PC-3 (cell line): ENCODE data around the gene FCRL5. TPM values are rescaled to one million over a fixed set of nuclear protein-coding genes. Genes with fewer than 3 reads are reported as not detected.

Experiments
- ATAC-seq: fragments of 200-7000 bp; cut with Tn5 transposase; 2 replicates; pipeline ENCODE4 v1.9.1; 2020; ENCODE audit warnings: mild to moderate bottlenecking, moderate library complexity
- BruUV-seq: library from RNA; stranded (reverse); fragments of 400-500 nt; replicated peaks from 2 replicates; lab custom pipeline; 2021; lab: Mats Ljungman, UMichigan
- CTCF ChIA-PET: fragments of 300-600 bp; sonication (Branson Sonifier 250); formaldehyde crosslinking; loops from one replicate; lab custom pipeline; 2022; ENCODE audit warnings: antibody characterized with exemption; lab: Charles Lee
- POLR2A ChIA-PET: fragments of 300-600 bp; sonication (Branson Sonifier 250); formaldehyde crosslinking; loops from one replicate; lab custom pipeline; 2022; ENCODE audit warnings: antibody characterized with exemption; ENCODE audit not compliant: unreplicated experiment; lab: Charles Lee
- DNase-seq: peaks from one replicate; pipeline ENCODE4 v3.0.0-alpha.2; 2015
- H2AFZ ChIP-seq: fragments of 300-600 bp; sonication (generic); 2 replicates; pipeline ENCODE4 v1.6.0; 2016; ENCODE audit warnings: antibody characterized with exemption, low read length
- H3F3A ChIP-seq: fragments of 300-600 bp; sonication (generic); one replicate; pipeline ENCODE4 v1.6.0; 2017; ENCODE audit warnings: antibody characterized with exemption, low read length, control low read depth, mild to moderate bottlenecking; ENCODE audit not compliant: unreplicated experiment
- H3K27ac ChIP-seq: fragments of 300-600 bp; sonication (generic); 2 replicates; pipeline ENCODE4 v1.5.1; 2016; ENCODE audit warnings: mild to moderate bottlenecking, low read length
- H3K27me3 ChIP-seq: fragments of 300-600 bp; sonication (generic); 2 replicates; pipeline ENCODE4 v1.6.1; 2016; ENCODE audit warnings: low read length, mixed read lengths
- H3K36me3 ChIP-seq: fragments of 300-600 bp; sonication (generic); 2 replicates; pipeline ENCODE4 v1.6.1; 2016; ENCODE audit warnings: low read depth, mixed run types, low read length, mixed read lengths
- H3K4me1 ChIP-seq: fragments of 300-600 bp; sonication (generic); 2 replicates; pipeline ENCODE4 v1.5.1; 2016; ENCODE audit warnings: low read length; ENCODE audit not compliant: insufficient read depth
- H3K4me2 ChIP-seq: fragments of 300-600 bp; sonication (generic); 2 replicates; pipeline ENCODE4 v1.6.0; 2016; ENCODE audit warnings: low read length
- H3K4me3 ChIP-seq: fragments of 300-600 bp; sonication (generic); 2 replicates; pipeline ENCODE4 v1.5.1; 2016; ENCODE audit warnings: mild to moderate bottlenecking, low read length, mixed read lengths
- H3K79me2 ChIP-seq: fragments of 300-600 bp; sonication (generic); 2 replicates; pipeline ENCODE4 v1.6.1; 2017; ENCODE audit warnings: low read length, mixed read lengths
- H3K9ac ChIP-seq: fragments of 300-600 bp; sonication (generic); 2 replicates; pipeline ENCODE4 v1.6.0; 2016; ENCODE audit warnings: mild to moderate bottlenecking, low read length
- H3K9me2 ChIP-seq: fragments of 300-600 bp; sonication (generic); replicated peaks from 2 replicates; pipeline ENCODE4 v1.6.1; 2016; ENCODE audit warnings: mixed run types, low read length, mixed read lengths
- H3K9me3 ChIP-seq: fragments of 300-600 bp; sonication (generic); 2 replicates; pipeline ENCODE4 v1.6.1; 2016; ENCODE audit warnings: low read length, mixed read lengths
- H4K20me1 ChIP-seq: fragments of 300-600 bp; sonication (generic); 2 replicates; pipeline ENCODE4 v1.6.1; 2016; ENCODE audit warnings: low read length, mixed read lengths
- CTCF ChIP-seq: fragments of 300-600 bp; sonication (generic); conservative IDR thresholded peaks from 2 replicates; pipeline ENCODE4 v1.5.1; 2017; ENCODE audit warnings: antibody characterized with exemption, low read depth, mild to moderate bottlenecking, low read length
- EZH2 ChIP-seq: fragments of 300-600 bp; sonication (generic); IDR thresholded peaks from one replicate; pipeline ENCODE4 v1.6.1; 2017; ENCODE audit warnings: antibody characterized with exemption, mild to moderate bottlenecking, low read length; ENCODE audit not compliant: unreplicated experiment
- EZH2phosphoT487 ChIP-seq: fragments of 300-600 bp; sonication (generic); IDR thresholded peaks from 2 replicates; pipeline ENCODE4 v1.6.1; 2018; ENCODE audit warnings: mild to moderate bottlenecking, antibody characterized with exemption, low read length, borderline replicate concordance
- intact Hi-C: fragments of 100-400 bp; cut with micrococcal nuclease; formaldehyde crosslinking; loops from 2 replicates; pipeline ENCODE4 v1.9.0; 2023
- total RNA-seq: library from RNA; depleted of rRNA; stranded (reverse); fragments of >200 nt; gene quantifications from 2 replicates; pipeline ENCODE4 v1.2.3, GENCODE V29; 2014

The FCRL5 gene
- total RNA-seq, 1 experiment from 2014 or later = not detected

DNA sequence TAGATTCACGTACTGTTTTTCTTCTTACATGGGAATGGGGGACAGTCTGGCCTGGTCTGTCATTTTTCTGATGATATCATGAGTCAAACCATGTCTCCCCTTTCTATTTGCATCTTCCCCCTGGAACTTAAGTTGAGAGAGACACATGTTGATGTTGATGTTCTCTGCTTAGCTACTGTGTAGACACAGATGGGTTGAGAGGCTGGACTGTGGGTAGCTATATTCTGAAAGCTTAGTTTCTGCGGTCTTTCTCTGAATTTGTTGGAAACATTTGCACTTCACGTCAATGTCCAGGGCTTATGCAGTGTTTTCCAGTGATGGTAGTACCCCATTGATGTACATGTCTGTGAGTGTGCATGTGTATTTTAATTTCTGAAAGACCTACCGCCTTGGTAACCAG is 58.2 kb downstream of the FCRL5 start:
- intact Hi-C loops = no loop called here
- H3K4me2 ChIP-seq = no peak overlapping the region
- no peaks in the 10 kb centered on the region for H4K20me1 ChIP-seq
- DNase-seq = no peak
- no peaks in the 10 kb centered on the region for H3F3A ChIP-seq
- no peaks in the 10 kb centered on the region for H3K79me2 ChIP-seq
- H3K4me3 ChIP-seq = no peak overlapping the region
- H3K9me3 ChIP-seq = no peaks in the 10 kb centered on the region
- no peaks in the 10 kb centered on the region for H3K36me3 ChIP-seq
- ChIA-PET CTCF (no interaction called here), POLR2A (no interaction called here)
- TF ChIP-seq EZH2 (no peak), EZH2phosphoT487 (no peak), CTCF (no peak)
- no TSS peak for BruUV-seq
- no peak overlapping the region for H2AFZ ChIP-seq
- no peak overlapping the region for H3K9ac ChIP-seq
- no peaks in the 10 kb centered on the region for H3K9me2 ChIP-seq
- H3K27ac ChIP-seq = no peak overlapping the region
- no peaks in the 10 kb centered on the region for H3K4me1 ChIP-seq
- H3K27me3 ChIP-seq = peaks cover 10% of the 10 kb centered on the region; the same call in 1 of the 2 replicates
- ATAC-seq = no peak

- Histone ChIP-seq H3K4me2 (no peak overlapping the region), H3K9me3 (no peaks in the 10 kb centered on the region), H3K9me2 (no peaks in the 10 kb centered on the region), H3K79me2 (no peaks in the 10 kb centered on the region), H4K20me1 (no peaks in the 10 kb centered on the region), H3K4me1 (no peaks in the 10 kb centered on the region), H3K9ac (no peak overlapping the region), H3K4me3 (no peak overlapping the region), H3K27me3 (peaks cover 18% of the 10 kb centered on the region; the same call in 1 of the 2 replicates), H3F3A (no peaks in the 10 kb centered on the region), H3K27ac (no peak overlapping the region), H3K36me3 (no peaks in the 10 kb centered on the region), H2AFZ (peak overlapping the region; percentile 43; the same call in 1 of the 2 replicates)
- TF ChIP-seq CTCF (peak; percentile 77), EZH2phosphoT487 (no peak)
- intact Hi-C loops = loop anchor here (1.0 kb wide), 1 partner anchor 120 kb away; no protein-coding TSS in a partner anchor
- ATAC-seq (peak; percentile 68), DNase-seq (peak; percentile 86)
- BruUV-seq = no TSS peak
- ChIA-PET POLR2A (no interaction called here), CTCF (no interaction called here)
These were observed 61.7 kb downstream of the FCRL5 start for GRCh38 chr1:157490467-157491165.

DNA sequence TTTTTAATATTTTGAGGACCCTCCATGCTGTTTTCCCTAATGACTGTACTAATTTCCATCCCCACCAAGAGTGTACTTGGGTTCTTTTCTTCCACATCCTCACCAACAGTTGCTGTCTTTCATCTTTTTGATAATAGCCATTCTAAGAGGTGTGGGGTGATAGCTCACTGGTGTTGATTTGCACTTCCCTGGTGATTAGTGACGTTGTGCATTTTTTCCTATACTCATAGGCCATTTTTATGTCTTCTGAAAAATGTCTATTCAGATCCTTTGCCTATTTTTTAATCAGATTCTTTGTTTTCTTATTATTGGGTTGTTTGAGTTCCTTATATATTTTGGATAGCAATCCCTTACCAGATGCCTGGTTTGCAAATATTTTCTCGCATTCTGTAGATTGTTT is 64.2 kb downstream of the FCRL5 start:
- no peak overlapping the region for H3K4me2 ChIP-seq
- peaks cover 33% of the 10 kb centered on the region for H3K27me3 ChIP-seq
- H3K79me2 ChIP-seq = no peaks in the 10 kb centered on the region
- H3K9ac ChIP-seq = no peak overlapping the region
- intact Hi-C loops = no loop called here
- DNase-seq (no peak), ATAC-seq (no peak)
- H3K9me3 ChIP-seq = no peaks in the 10 kb centered on the region
- ChIA-PET POLR2A (no interaction called here), CTCF (no interaction called here)
- no peaks in the 10 kb centered on the region for H3F3A ChIP-seq
- H3K27ac ChIP-seq = no peak overlapping the region
- no peak overlapping the region for H2AFZ ChIP-seq
- TF ChIP-seq EZH2phosphoT487 (no peak), CTCF (no peak)
- H3K9me2 ChIP-seq = no peaks in the 10 kb centered on the region
- no peak overlapping the region for H3K4me3 ChIP-seq
- H3K36me3 ChIP-seq = no peaks in the 10 kb centered on the region
- no peaks in the 10 kb centered on the region for H4K20me1 ChIP-seq
- BruUV-seq = no TSS peak
- no peaks in the 10 kb centered on the region for H3K4me1 ChIP-seq
